Measurements from ENCODE around the gene MPPED1.

Gene MPPED1

GRCh38 chr22:43497956-43498855 is 86.4 kb downstream of the MPPED1 start:
- TF ChIP-seq NFIC (IDR thresholded peaks at IDR 0.05): no peak
- TF ChIP-seq EP300 (IDR thresholded peaks at IDR 0.05; ENCODE audit: borderline replicate concordance): no peak
- TF ChIP-seq TAF1 (IDR thresholded peaks at IDR 0.05; ENCODE audit: low read depth): no peak
- TF ChIP-seq CEBPB (IDR thresholded peaks at IDR 0.05): no peak
- TF ChIP-seq, protein P1, sequence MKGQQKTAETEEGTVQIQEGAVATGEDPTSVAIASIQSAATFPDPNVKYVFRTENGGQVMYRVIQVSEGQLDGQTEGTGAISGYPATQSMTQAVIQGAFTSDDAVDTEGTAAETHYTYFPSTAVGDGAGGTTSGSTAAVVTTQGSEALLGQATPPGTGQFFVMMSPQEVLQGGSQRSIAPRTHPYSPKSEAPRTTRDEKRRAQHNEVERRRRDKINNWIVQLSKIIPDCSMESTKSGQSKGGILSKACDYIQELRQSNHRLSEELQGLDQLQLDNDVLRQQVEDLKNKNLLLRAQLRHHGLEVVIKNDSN (IDR thresholded peaks at IDR 0.05): no peak
- TF ChIP-seq TCF12 (IDR thresholded peaks at IDR 0.05; ENCODE audit: low read depth): no peak
- no peak for TF ChIP-seq YY1 (IDR thresholded peaks at IDR 0.05; ENCODE audit: low read depth)
- no peak for TF ChIP-seq REST (IDR thresholded peaks at IDR 0.05; ENCODE audit: low read depth)

DNA sequence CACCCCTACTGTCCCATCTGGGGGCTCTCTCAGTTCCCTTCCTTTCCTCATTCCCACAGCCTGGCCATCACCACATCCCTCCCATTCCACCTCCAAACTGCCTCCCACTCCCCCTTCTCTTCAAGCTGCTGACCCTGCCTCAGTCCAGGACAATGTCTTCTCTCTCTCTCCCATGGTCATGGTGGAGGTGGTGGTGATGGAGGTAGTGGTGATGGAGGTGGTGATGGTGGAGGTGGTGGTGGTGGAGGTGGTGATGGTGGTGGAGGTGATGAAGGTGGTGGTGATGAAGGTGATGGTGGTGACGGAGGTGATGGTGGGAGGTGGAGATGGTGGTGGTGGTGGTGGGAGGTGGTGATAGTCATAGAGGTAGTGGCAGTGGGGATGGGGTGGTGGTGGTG is 87.0 kb downstream of the MPPED1 start:
- TF ChIP-seq CREB1 (IDR thresholded peaks at IDR 0.05; ENCODE audit: low read depth) (no peak), TEAD4 (IDR thresholded peaks at IDR 0.05) (no peak), EGR1 (IDR thresholded peaks at IDR 0.05) (no peak), ZBTB7A (IDR thresholded peaks at IDR 0.05; ENCODE audit: low read depth) (no peak), NFIC (IDR thresholded peaks at IDR 0.05) (no peak), YY1 (IDR thresholded peaks at IDR 0.05; ENCODE audit: low read depth) (no peak), CEBPB (IDR thresholded peaks at IDR 0.05) (no peak), TAF1 (IDR thresholded peaks at IDR 0.05; ENCODE audit: low read depth) (no peak), EP300 (IDR thresholded peaks at IDR 0.05; ENCODE audit: borderline replicate concordance) (no peak), TCF12 (IDR thresholded peaks at IDR 0.05; ENCODE audit: low read depth) (no peak)
- TF ChIP-seq, protein P1 (IDR thresholded peaks at IDR 0.05): no peak
- TF ChIP-seq, protein P2, sequence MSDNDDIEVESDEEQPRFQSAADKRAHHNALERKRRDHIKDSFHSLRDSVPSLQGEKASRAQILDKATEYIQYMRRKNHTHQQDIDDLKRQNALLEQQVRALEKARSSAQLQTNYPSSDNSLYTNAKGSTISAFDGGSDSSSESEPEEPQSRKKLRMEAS (IDR thresholded peaks at IDR 0.05): no peak

GRCh38 chr22:43500792-43501785 is 89.3 kb downstream of the MPPED1 start:
- TF ChIP-seq FOXM1 (IDR thresholded peaks at IDR 0.05; ENCODE audit: borderline replicate concordance, low read depth) (no peak), RAD21 (IDR thresholded peaks at IDR 0.05; ENCODE audit: low read depth) (no peak), ZBTB7A (IDR thresholded peaks at IDR 0.05; ENCODE audit: low read depth) (no peak), CREB1 (IDR thresholded peaks at IDR 0.05; ENCODE audit: low read depth) (no peak), YY1 (IDR thresholded peaks at IDR 0.05; ENCODE audit: low read depth) (no peak), EP300 (IDR thresholded peaks at IDR 0.05; ENCODE audit: borderline replicate concordance) (no peak), TAF1 (IDR thresholded peaks at IDR 0.05; ENCODE audit: low read depth) (no peak), REST (IDR thresholded peaks at IDR 0.05; ENCODE audit: low read depth) (no peak), TEAD4 (IDR thresholded peaks at IDR 0.05) (no peak), NFIC (IDR thresholded peaks at IDR 0.05) (no peak), EGR1 (IDR thresholded peaks at IDR 0.05) (no peak)
- TF ChIP-seq, protein P2 (IDR thresholded peaks at IDR 0.05): no peak

- no peak for TF ChIP-seq TEAD4 (IDR thresholded peaks at IDR 0.05)
- TF ChIP-seq TAF1 (IDR thresholded peaks at IDR 0.05; ENCODE audit: low read depth): no peak
- no peak for TF ChIP-seq FOXM1 (IDR thresholded peaks at IDR 0.05; ENCODE audit: borderline replicate concordance, low read depth)
- TF ChIP-seq EP300 (IDR thresholded peaks at IDR 0.05; ENCODE audit: borderline replicate concordance): no peak
- no peak for TF ChIP-seq CREB1 (IDR thresholded peaks at IDR 0.05; ENCODE audit: low read depth)
- no peak for TF ChIP-seq EGR1 (IDR thresholded peaks at IDR 0.05)
- TF ChIP-seq YY1 (IDR thresholded peaks at IDR 0.05; ENCODE audit: low read depth): no peak
- no peak for TF ChIP-seq NFIC (IDR thresholded peaks at IDR 0.05)
- TF ChIP-seq RAD21 (IDR thresholded peaks at IDR 0.05; ENCODE audit: low read depth): no peak
- no peak for TF ChIP-seq CEBPB (IDR thresholded peaks at IDR 0.05)
- no peak for TF ChIP-seq ZBTB7A (IDR thresholded peaks at IDR 0.05; ENCODE audit: low read depth)
Observed at GRCh38 chr22:43501878-43502277, 90.1 kb downstream of the MPPED1 start.
